Lower lobe of right lung (tissue), 2 donors: ENCODE measurements around the gene RAD51B. TPM values are rescaled to one million over a fixed set of nuclear protein-coding genes. Genes with fewer than 3 reads are reported as not detected.

Source experiments
- ATAC-seq, 2 donors: fragments of 200-7000 bp; cut with Tn5 transposase; one replicate each; pipeline ENCODE4 v1.9.1; 2020 to 2022; ENCODE audit warnings: mild to moderate bottlenecking in 2 of 2, moderate library complexity in 2 of 2
- DNase-seq: peaks from one replicate; pipeline ENCODE4 v3.0.0-alpha.2; 2020
- H3K27ac ChIP-seq: fragments of 200-600 bp; one replicate; pipeline ENCODE4 v1.8.0; 2022
- H3K27me3 ChIP-seq: fragments of 200-600 bp; one replicate; pipeline ENCODE4 v1.8.0; 2022; ENCODE audit warnings: low read depth
- H3K36me3 ChIP-seq: fragments of 200-600 bp; one replicate; pipeline ENCODE4 v1.8.0; 2022; ENCODE audit warnings: mild to moderate bottlenecking
- H3K4me1 ChIP-seq: fragments of 200-600 bp; one replicate; pipeline ENCODE4 v1.8.0; 2022
- H3K4me3 ChIP-seq: fragments of 200-600 bp; one replicate; pipeline ENCODE4 v1.8.0; 2022; ENCODE audit warnings: mild to moderate bottlenecking
- H3K9me3 ChIP-seq: fragments of 200-600 bp; one replicate; pipeline ENCODE4 v1.8.0; 2022
- CTCF ChIP-seq: fragments of 200-600 bp; IDR thresholded peaks from one replicate; pipeline ENCODE4 v1.8.0; 2022; ENCODE audit warnings: antibody characterized with exemption, mild to moderate bottlenecking
- intact Hi-C: fragments of 100-400 bp; cut with DNase I; formaldehyde crosslinking; loops from one replicate; pipeline ENCODE4 v1.11.0; 2022
- total RNA-seq: library from RNA; stranded (reverse); fragmentation: NEBNext Ultra II Directional; extraction: Animal tissue kit (Norgen Biotek cat#: 25700); gene quantifications from one replicate; pipeline ENCODE4 v1.2.1, GENCODE V29; 2021
- donor health status: DM: no; HTN: yes; CAD: no; lungs with severe emphysema.

Gene RAD51B
- total RNA-seq, 1 donor from 2014 or later: 22.2 TPM

- Histone ChIP-seq H3K4me3 (no peak overlapping the region), H3K36me3 (no peaks in the 10 kb centered on the region), H3K4me1 (peaks cover 29% of the 10 kb centered on the region), H3K27me3 (no peaks in the 10 kb centered on the region), H3K9me3 (no peaks in the 10 kb centered on the region), H3K27ac (no peak overlapping the region)
- ATAC-seq: no peak
- TF ChIP-seq CTCF: no peak
- intact Hi-C loops: no loop called here
- no peak for DNase-seq
Observed at GRCh38 chr14:68208218-68208617, 388.6 kb downstream of the RAD51B start.

GRCh38 chr14:68208626-68209317 is 389.2 kb downstream of the RAD51B start:
- Histone ChIP-seq H3K27me3 (no peaks in the 10 kb centered on the region), H3K36me3 (no peaks in the 10 kb centered on the region), H3K9me3 (no peaks in the 10 kb centered on the region), H3K4me1 (peaks cover 29% of the 10 kb centered on the region), H3K27ac (no peak overlapping the region), H3K4me3 (no peak overlapping the region)
- intact Hi-C loops: no loop called here
- TF ChIP-seq CTCF: no peak
- no peak for ATAC-seq
- DNase-seq: no peak

GRCh38 chr14:68210729-68211299 is 391.2 kb downstream of the RAD51B start:
- no peak for DNase-seq
- no peak for TF ChIP-seq CTCF
- intact Hi-C loops: no loop called here
- Histone ChIP-seq H3K36me3 (no peaks in the 10 kb centered on the region), H3K4me3 (peak overlapping the region; percentile 31), H3K27me3 (no peaks in the 10 kb centered on the region), H3K4me1 (peaks cover 29% of the 10 kb centered on the region), H3K9me3 (no peaks in the 10 kb centered on the region), H3K27ac (peak overlapping the region; percentile 69)
- peak; percentile 88 to 90 for ATAC-seq

- Histone ChIP-seq H3K4me1 (peaks cover 29% of the 10 kb centered on the region), H3K4me3 (no peak overlapping the region), H3K9me3 (no peaks in the 10 kb centered on the region), H3K27me3 (no peaks in the 10 kb centered on the region), H3K36me3 (no peaks in the 10 kb centered on the region), H3K27ac (peak overlapping the region; percentile 69)
- intact Hi-C loops: no loop called here
- DNase-seq (no peak), ATAC-seq (no peak)
- no peak for TF ChIP-seq CTCF
Observed at GRCh38 chr14:68211421-68211820, 391.8 kb downstream of the RAD51B start.

- no peak for ATAC-seq
- TF ChIP-seq CTCF: no peak
- H3K36me3 ChIP-seq: no peaks in the 10 kb centered on the region
- intact Hi-C loops: no loop called here
- H3K27me3 ChIP-seq: no peaks in the 10 kb centered on the region
- H3K4me1 ChIP-seq: peaks cover 29% of the 10 kb centered on the region
- no peak overlapping the region for H3K4me3 ChIP-seq
- DNase-seq: no peak
- H3K27ac ChIP-seq: peak overlapping the region; percentile 69
- H3K9me3 ChIP-seq: no peaks in the 10 kb centered on the region
Observed at GRCh38 chr14:68211886-68212285, 392.3 kb downstream of the RAD51B start.
